ENCODE results near the gene PRDM10.

PRDM10 gene

DNA sequence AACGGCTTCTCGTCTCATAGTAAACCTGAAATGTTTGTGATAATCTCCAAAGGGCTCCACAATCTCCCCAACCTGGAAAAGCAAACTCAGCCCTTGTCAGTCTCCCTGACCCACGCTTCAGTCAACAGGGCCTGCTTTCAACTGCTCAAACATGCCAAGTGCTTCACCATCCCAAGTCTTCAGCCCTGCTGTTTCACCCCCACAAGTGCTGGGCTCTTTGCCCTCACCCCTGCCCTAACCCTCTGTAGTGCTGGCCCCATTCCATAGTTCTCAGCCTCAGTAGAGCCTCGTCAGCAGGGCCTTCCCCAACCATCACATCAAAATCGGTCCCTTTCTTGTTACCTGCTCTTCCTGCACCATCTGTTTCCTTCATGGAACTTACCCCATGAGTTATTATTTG, 63.9 kb downstream of the PRDM10 start:
- H3K4me3 ChIP-seq (ENCODE audit: low read depth, low read length), result no peak overlapping the region
- H3K36me3 ChIP-seq (ENCODE audit: control insufficient read depth, insufficient read depth, low read length), result no peaks in the 10 kb centered on the region
- H3K27me3 ChIP-seq (ENCODE audit: control insufficient read depth, insufficient read depth, low read length), result no peaks in the 10 kb centered on the region
- H3K9me3 ChIP-seq (ENCODE audit: control insufficient read depth, insufficient read depth, low read length), result no peaks in the 10 kb centered on the region
- no peak overlapping the region for H3K9ac ChIP-seq (ENCODE audit: low read depth, low read length)
- H3K4me1 ChIP-seq (ENCODE audit: control insufficient read depth, insufficient read depth, low read length), result peaks cover 9% of the 10 kb centered on the region

DNA sequence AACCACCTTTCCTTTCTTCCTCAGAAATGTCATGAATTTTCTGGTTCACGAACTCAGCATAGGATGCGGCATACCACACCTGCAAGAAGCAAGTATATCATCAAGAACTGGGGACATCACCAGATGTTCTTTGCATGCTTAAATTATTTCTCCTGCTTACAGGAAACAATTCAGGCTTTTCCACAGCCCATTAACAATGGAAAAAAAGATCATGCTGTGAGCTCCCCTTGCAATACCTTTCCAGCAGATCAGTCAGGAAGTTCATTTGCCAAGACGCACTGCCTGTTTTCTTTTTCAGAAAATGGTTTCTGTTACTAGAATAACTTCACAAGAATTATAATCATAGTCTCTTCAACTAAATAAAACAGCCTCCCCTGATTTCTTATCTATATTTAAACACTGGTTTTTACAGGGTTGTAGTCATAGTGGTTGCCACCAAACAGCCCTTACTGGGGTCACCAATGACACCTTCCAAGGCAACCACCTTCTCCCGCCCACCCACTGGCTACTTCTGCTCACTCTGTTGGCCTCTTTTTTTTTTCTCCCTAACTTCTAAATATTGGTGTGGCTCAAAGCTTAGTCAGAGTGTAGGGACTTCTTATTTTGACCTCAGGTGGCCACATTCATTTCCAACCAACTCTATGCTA, 64.9 kb downstream of the PRDM10 start:
- Histone ChIP-seq H3K9me3 (ENCODE audit: control insufficient read depth, insufficient read depth, low read length) (no peaks in the 10 kb centered on the region), H3K4me1 (ENCODE audit: control insufficient read depth, insufficient read depth, low read length) (peaks cover 9% of the 10 kb centered on the region), H3K4me3 (ENCODE audit: low read depth, low read length) (no peak overlapping the region), H3K27me3 (ENCODE audit: control insufficient read depth, insufficient read depth, low read length) (no peaks in the 10 kb centered on the region), H3K9ac (ENCODE audit: low read depth, low read length) (no peak overlapping the region), H3K36me3 (ENCODE audit: control insufficient read depth, insufficient read depth, low read length) (no peaks in the 10 kb centered on the region)

DNA sequence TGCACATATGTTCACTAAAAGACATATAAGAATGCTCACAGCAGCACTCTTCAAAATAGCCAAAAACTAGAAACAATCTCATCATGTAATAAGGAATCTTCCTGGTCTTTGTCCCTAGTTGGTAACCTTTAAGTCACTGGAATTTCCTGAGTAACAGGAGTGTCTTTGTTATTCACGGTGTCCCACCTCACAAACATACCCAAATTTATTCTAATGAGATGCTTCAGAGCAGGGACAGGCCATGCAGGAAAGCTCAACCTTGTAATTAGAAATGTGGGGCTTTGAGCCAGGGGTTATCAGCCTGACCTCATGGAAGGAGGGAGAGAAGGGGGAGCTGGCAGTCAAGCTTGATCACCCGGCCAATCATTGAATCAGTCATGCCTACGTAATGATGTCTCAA, 66.9 kb downstream of the PRDM10 start:
- Histone ChIP-seq H3K4me1 (ENCODE audit: control insufficient read depth, insufficient read depth, low read length) (peaks cover 9% of the 10 kb centered on the region), H3K9ac (ENCODE audit: low read depth, low read length) (no peak overlapping the region), H3K4me3 (ENCODE audit: low read depth, low read length) (no peak overlapping the region), H3K27me3 (ENCODE audit: control insufficient read depth, insufficient read depth, low read length) (no peaks in the 10 kb centered on the region), H3K9me3 (ENCODE audit: control insufficient read depth, insufficient read depth, low read length) (no peaks in the 10 kb centered on the region), H3K36me3 (ENCODE audit: control insufficient read depth, insufficient read depth, low read length) (peaks cover 6% of the 10 kb centered on the region)

DNA sequence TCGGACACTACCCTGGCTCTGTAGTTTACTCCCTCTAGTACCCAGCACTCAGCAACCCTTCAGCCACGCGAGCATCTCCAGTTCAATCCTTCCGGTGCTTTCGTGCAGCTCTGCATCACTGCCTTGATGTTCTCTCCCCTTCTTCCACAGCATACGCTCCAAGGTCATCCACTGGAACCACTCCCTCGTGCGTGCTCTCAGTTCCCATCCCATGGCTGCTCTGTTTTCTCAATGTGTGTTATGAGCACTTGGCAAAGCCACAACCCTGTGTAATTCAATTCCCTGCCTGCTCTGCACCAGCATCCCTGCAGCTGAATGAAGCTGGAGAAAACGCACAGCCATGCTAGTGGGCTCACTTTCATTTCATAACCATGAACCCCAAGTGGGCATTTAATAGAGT, 68.7 kb downstream of the PRDM10 start:
- no peak overlapping the region for H3K9ac ChIP-seq (ENCODE audit: low read depth, low read length)
- peaks cover 9% of the 10 kb centered on the region for H3K4me1 ChIP-seq (ENCODE audit: control insufficient read depth, insufficient read depth, low read length)
- no peaks in the 10 kb centered on the region for H3K9me3 ChIP-seq (ENCODE audit: control insufficient read depth, insufficient read depth, low read length)
- H3K36me3 ChIP-seq (ENCODE audit: control insufficient read depth, insufficient read depth, low read length), result peaks cover 7% of the 10 kb centered on the region
- H3K27me3 ChIP-seq (ENCODE audit: control insufficient read depth, insufficient read depth, low read length), result no peaks in the 10 kb centered on the region
- no peak overlapping the region for H3K4me3 ChIP-seq (ENCODE audit: low read depth, low read length)

DNA sequence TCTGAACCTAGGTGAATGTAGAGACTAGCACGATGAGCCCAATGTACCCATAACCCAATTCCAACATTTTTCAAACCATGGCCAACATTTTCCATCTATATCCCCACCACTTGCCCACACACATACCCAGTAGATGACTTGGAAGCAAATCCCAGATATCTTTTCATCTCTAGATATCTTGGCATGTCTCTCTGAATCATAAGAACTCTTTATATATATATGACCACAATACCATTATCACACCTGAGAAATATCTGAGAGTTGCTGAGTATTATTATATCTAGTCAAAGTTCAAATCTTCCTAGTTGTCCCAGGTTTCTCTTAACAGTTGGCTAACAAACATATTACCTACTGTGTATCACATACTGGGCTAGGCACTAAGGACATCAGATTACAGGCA, 69.4 kb downstream of the PRDM10 start:
- no peak overlapping the region for H3K9ac ChIP-seq (ENCODE audit: low read depth, low read length)
- H3K4me1 ChIP-seq (ENCODE audit: control insufficient read depth, insufficient read depth, low read length), result peaks cover 9% of the 10 kb centered on the region
- no peak overlapping the region for H3K4me3 ChIP-seq (ENCODE audit: low read depth, low read length)
- H3K27me3 ChIP-seq (ENCODE audit: control insufficient read depth, insufficient read depth, low read length), result no peaks in the 10 kb centered on the region
- H3K36me3 ChIP-seq (ENCODE audit: control insufficient read depth, insufficient read depth, low read length), result peaks cover 7% of the 10 kb centered on the region
- H3K9me3 ChIP-seq (ENCODE audit: control insufficient read depth, insufficient read depth, low read length), result no peaks in the 10 kb centered on the region

DNA sequence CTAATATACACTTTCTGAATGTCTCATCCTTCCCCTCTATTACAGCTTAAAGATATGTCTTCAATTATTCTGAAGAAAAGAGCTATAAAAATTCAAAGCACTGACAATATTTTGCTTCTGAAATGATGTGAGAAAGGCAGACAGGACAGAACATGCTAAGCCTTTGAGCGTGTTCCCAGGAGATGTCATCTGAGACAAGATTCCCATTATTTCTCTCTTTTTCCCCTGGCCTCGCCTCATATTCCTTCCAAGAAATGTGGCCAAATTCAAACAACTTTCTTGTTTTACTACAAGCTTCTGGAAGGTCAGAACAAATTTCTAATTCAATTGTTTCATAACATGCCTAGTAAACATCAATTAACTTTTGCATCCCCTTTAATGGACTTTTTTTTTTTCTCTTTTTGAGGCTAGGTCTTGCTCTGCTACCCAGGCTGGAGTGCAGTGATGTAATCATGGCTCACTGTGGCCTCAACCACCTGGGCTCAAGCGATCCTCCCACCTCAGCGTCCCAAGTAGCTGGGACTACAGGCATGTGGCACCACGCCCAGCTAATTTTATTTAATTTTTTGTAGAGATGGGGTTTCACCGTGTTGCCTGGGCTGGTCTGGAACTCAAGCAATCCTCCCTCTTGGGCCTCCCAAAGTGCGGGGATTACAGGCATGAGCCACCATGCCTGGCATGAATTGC, 70.1 kb downstream of the PRDM10 start:
- no peak overlapping the region for H3K4me3 ChIP-seq (ENCODE audit: low read depth, low read length)
- no peaks in the 10 kb centered on the region for H3K27me3 ChIP-seq (ENCODE audit: control insufficient read depth, insufficient read depth, low read length)
- H3K9ac ChIP-seq (ENCODE audit: low read depth, low read length), result no peak overlapping the region
- no peaks in the 10 kb centered on the region for H3K9me3 ChIP-seq (ENCODE audit: control insufficient read depth, insufficient read depth, low read length)
- peaks cover 7% of the 10 kb centered on the region for H3K36me3 ChIP-seq (ENCODE audit: control insufficient read depth, insufficient read depth, low read length)
- H3K4me1 ChIP-seq (ENCODE audit: control insufficient read depth, insufficient read depth, low read length), result peaks cover 5% of the 10 kb centered on the region

DNA sequence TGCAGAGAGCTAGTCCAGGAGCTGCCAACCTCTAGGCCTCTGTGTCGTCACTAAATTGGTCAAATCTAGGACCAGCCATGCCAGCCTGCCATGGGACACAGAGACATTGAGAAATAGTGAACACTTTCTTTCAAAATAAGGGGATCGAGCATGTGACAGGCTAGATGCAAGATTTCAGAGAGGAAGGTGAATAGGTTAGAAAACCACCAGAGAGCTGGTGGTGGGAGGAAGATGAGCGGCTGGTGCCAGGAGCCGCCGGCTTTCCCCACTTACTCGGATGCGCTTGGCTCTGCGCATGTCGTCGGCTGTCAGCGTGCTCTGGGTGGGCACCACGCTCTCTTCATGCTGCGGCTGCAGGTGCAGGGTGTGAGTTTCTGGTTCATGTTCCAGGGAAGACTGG, 71.9 kb downstream of the PRDM10 start:
- no peak overlapping the region for H3K9ac ChIP-seq (ENCODE audit: low read depth, low read length)
- peaks cover 7% of the 10 kb centered on the region for H3K36me3 ChIP-seq (ENCODE audit: control insufficient read depth, insufficient read depth, low read length)
- H3K27me3 ChIP-seq (ENCODE audit: control insufficient read depth, insufficient read depth, low read length), result no peaks in the 10 kb centered on the region
- H3K4me3 ChIP-seq (ENCODE audit: low read depth, low read length), result no peak overlapping the region
- no peaks in the 10 kb centered on the region for H3K9me3 ChIP-seq (ENCODE audit: control insufficient read depth, insufficient read depth, low read length)
- peaks cover 4% of the 10 kb centered on the region for H3K4me1 ChIP-seq (ENCODE audit: control insufficient read depth, insufficient read depth, low read length)

DNA sequence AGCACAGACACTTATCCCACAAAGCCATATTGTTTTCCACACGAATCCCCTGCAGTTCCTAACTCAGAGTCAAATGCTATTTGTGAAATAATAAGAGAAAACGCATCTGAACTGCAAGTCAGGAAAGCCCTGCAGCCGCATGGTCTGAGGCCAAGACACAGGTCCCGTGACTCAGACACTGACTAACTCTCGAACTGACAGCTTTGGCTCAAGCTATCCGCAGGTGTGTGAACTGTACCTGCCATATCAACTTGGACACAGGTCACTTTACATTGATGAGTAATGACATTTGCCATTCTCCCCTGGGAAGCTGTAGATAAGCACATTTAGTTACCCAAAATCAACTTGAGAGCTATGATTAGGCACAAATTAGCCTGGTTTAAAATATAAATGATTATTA, 72.3 kb downstream of the PRDM10 start:
- no peaks in the 10 kb centered on the region for H3K4me1 ChIP-seq (ENCODE audit: control insufficient read depth, insufficient read depth, low read length)
- peaks cover 7% of the 10 kb centered on the region for H3K36me3 ChIP-seq (ENCODE audit: control insufficient read depth, insufficient read depth, low read length)
- H3K27me3 ChIP-seq (ENCODE audit: control insufficient read depth, insufficient read depth, low read length), result no peaks in the 10 kb centered on the region
- H3K9me3 ChIP-seq (ENCODE audit: control insufficient read depth, insufficient read depth, low read length), result no peaks in the 10 kb centered on the region
- no peak overlapping the region for H3K9ac ChIP-seq (ENCODE audit: low read depth, low read length)
- H3K4me3 ChIP-seq (ENCODE audit: low read depth, low read length), result no peak overlapping the region

DNA sequence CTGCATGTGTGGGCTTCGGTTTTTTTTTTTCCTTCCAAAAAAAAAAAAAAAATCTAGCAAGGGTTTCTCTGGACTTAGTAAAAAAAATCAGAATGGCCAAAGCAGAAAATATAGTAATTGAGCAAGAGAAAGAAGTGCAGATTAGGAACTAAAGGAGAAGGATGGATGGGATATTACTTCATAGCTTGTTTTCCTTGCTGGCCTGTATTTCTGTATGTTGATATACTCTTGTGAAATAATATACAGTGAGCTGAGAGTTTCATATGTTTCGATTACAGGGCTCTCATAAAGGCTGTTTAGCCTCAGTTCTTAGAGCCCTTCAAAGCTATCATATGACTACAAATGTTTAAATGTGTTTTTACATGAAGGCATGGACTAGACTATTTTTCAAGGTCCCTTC, 72.9 kb downstream of the PRDM10 start:
- no peaks in the 10 kb centered on the region for H3K27me3 ChIP-seq (ENCODE audit: control insufficient read depth, insufficient read depth, low read length)
- no peak overlapping the region for H3K4me3 ChIP-seq (ENCODE audit: low read depth, low read length)
- H3K36me3 ChIP-seq (ENCODE audit: control insufficient read depth, insufficient read depth, low read length), result peaks cover 7% of the 10 kb centered on the region
- H3K9ac ChIP-seq (ENCODE audit: low read depth, low read length), result no peak overlapping the region
- H3K4me1 ChIP-seq (ENCODE audit: control insufficient read depth, insufficient read depth, low read length), result no peaks in the 10 kb centered on the region
- H3K9me3 ChIP-seq (ENCODE audit: control insufficient read depth, insufficient read depth, low read length), result no peaks in the 10 kb centered on the region

DNA sequence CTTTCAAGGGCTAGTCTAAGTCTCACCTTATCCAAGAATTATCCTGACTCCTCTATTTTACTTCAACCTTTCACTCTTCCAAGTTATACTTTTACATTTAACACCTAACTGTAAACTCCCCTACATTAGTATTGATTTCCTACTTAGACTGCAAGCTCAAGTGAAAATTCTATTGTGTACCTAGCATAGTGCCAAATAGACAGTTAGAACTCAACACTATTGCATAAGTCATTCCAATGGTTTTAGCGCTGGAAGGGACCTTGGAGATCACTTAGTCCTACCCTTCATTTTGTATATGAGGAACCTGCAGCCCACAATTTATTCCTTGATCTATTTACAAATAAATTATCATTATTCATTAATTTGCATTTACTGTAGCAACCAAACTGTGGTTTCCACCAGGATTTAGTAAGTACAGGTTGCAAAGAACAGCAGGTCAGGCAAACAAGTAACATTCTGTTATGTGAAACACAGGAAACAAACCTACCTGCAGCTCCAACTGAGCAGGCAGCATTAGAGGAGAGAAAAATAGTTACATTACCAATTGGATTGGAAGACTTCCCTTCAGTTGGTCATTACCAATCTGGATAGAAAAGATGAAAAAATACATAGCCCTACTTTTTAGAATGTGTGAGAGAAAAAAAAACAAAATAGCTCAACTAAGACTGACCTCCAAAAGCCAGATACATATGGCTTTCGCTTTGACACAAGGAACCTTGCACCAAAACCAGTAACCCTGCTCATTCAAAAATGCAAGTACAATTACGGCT, 73.5 kb downstream of the PRDM10 start:
- H3K9me3 ChIP-seq (ENCODE audit: control insufficient read depth, insufficient read depth, low read length), result no peaks in the 10 kb centered on the region

DNA sequence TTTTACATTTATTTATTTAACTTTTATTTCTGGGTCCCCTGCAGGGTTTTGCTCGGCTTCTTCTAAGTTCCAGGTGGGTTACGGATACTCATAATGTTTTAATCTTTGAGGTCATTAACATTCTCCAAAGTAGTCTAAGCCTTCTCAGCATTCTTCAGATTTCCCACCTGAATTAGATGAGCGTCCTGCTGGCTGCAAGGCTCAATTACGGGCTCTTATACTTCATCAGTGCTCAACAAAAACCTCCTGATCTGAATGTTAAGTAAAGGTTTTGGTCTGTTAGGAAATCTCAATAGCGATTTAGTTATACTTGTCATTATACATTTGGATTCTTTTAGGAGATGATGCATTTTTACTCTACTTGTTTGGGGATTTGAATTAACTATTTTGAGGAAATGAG, 80.0 kb downstream of the PRDM10 start:
- H3K27me3 ChIP-seq (ENCODE audit: control insufficient read depth, insufficient read depth, low read length), result no peaks in the 10 kb centered on the region
- H3K9me3 ChIP-seq (ENCODE audit: control insufficient read depth, insufficient read depth, low read length), result no peaks in the 10 kb centered on the region
- H3K9ac ChIP-seq (ENCODE audit: low read depth, low read length), result no peak overlapping the region
- H3K4me1 ChIP-seq (ENCODE audit: control insufficient read depth, insufficient read depth, low read length), result no peaks in the 10 kb centered on the region
- H3K36me3 ChIP-seq (ENCODE audit: control insufficient read depth, insufficient read depth, low read length), result no peaks in the 10 kb centered on the region
- no peak overlapping the region for H3K4me3 ChIP-seq (ENCODE audit: low read depth, low read length)

More for the DNA sequence above, 73.5 kb downstream of the PRDM10 start:
- H3K4me1 ChIP-seq (ENCODE audit: control insufficient read depth, insufficient read depth, low read length), result no peaks in the 10 kb centered on the region
- no peaks in the 10 kb centered on the region for H3K27me3 ChIP-seq (ENCODE audit: control insufficient read depth, insufficient read depth, low read length)
- no peak overlapping the region for H3K9ac ChIP-seq (ENCODE audit: low read depth, low read length)
- H3K36me3 ChIP-seq (ENCODE audit: control insufficient read depth, insufficient read depth, low read length), result peaks cover 7% of the 10 kb centered on the region
- no peak overlapping the region for H3K4me3 ChIP-seq (ENCODE audit: low read depth, low read length)

DNA sequence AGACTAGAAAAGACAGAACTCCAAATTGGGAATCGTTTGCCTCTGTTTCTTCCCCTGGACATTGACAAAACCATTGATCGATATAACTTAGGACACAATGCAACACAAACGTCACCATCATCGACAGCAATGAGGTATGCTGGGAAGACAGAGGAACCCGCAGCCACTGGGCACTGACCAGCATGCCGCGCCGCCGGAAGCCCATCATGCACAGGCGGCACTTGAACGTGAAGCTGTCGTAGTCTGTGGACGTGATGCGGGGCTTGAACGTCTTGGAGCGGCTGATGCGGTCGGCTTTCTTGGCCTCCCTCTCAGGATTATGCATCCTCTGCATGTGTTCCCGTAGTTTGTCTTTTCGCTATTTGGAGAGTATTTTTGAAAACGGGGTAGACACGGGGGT, 84.3 kb downstream of the PRDM10 start:
- no peak overlapping the region for H3K4me3 ChIP-seq (ENCODE audit: low read depth, low read length)
- no peaks in the 10 kb centered on the region for H3K4me1 ChIP-seq (ENCODE audit: control insufficient read depth, insufficient read depth, low read length)
- H3K9ac ChIP-seq (ENCODE audit: low read depth, low read length), result no peak overlapping the region
- H3K36me3 ChIP-seq (ENCODE audit: control insufficient read depth, insufficient read depth, low read length), result peaks cover 13% of the 10 kb centered on the region
- no peaks in the 10 kb centered on the region for H3K27me3 ChIP-seq (ENCODE audit: control insufficient read depth, insufficient read depth, low read length)
- no peaks in the 10 kb centered on the region for H3K9me3 ChIP-seq (ENCODE audit: control insufficient read depth, insufficient read depth, low read length)

Measured in iPS-15b (cell line).